ENCODE measurements around the gene CR1.
"Not testable (repeated sequence)": the region's sequence is repeated elsewhere in the genome, so short reads cannot be mapped to it uniquely, and the experiment has no call there.

CR1 gene

DNA sequence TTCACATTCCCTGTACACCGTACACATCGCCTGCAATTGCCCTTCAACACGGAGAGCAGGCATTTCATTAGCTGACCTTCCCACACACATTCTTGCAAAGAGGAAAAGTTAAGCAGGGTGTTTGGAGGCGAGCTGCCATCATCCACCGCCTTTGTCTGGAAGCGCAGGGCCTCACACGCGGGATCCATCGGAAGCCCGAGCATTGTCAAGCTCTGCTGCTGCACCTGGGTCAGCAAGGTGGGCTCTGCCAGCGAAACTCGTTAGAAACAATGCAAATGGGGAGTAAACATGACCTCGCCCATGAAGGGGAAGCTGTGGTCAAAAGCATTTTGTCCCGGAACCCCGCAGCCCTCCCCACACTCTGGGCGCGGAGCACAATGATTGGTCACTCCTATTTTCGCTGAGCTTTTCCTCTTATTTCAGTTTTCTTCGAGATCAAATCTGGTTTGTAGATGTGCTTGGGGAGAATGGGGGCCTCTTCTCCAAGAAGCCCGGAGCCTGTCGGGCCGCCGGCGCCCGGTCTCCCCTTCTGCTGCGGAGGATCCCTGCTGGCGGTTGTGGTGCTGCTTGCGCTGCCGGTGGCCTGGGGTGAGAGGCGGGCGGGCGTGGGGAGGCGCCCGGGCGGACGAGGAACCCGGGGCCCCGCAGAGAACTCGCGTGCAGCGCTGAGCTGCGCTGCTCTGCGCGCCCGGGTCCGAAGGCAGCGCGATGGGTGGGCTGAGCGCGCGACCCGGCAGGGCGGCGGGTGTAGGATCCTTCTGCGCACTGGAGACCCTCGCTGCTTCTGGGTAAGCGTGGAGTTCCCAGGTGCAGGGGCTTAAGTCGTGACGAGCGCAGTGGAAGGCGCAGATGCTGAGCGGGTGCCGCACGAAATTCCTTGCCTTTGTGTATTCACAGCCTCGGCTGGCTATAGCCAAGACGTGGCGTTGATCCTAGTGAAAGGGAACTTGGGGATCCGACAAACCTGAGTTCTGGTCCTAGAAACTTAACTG lies at the start of gene CR1:
Gene CR1, plus strand, starts transcription at position 357 of the 992 bp plus-strand sequence. Its CDS starts 111 bp downstream, at position 468.
- no peak for DNase-seq (ENCODE audit: low read depth, low spot score)

DNA sequence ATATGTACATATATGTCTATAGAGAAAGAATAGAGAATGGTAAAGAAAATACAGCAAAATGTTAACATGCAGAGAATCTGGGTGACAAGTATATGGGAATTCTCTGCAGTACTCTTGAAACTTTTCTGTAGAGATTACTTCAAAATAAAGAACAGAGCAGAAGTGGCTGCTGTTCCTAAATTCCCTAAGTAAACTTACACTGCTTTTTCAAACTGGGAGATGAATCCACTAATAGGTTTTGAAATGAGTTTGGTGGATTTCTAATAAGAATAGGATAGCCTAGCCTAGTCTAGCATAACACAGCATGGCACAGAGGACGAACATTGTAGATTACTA lies 42.3 kb upstream of the CR1 start:
- DNase-seq (ENCODE audit: low read depth, low spot score): no peak

DNA sequence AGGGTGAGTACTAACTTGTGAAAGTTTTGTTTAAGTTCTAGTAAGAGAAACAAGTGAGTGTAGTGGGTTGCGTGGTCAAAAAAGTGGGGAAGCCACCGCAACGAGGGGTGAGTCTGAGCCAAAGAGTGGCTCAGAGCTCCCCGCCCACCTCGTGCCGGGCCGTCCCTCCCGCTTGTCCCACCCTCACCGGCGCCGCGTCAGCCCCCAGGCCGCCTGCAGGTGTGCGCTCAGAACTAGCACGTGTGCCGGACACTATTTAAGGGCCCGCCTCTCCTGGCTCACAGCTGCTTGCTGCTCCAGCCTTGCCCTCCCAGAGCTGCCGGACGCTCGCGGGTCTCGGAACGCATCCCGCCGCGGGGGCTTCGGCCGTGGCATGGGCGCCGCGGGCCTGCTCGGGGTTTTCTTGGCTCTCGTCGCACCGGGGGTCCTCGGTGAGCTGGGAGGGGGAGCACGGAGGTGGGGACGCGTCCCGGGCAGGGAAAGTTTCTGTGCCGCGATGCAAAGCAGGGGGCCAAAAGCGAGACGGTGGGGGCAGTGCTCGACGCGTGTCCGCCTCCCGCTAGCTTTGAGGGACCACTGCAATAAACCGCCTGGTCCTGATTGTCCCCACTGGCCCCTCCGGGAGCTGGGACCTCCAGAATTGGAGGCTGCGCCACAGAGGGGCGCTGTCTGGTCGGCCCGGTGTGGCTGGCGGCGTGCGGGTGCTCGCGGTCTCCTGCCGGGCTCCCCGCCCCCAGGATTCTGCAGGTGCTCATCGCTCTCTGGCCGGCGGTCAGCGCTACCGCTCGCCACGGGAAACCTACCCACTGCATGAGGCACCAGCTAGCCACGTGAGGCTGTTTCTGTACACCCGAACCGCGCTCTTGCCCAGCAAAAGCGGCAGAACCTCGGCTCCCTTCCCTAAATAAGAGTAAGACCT lies 41.7 kb upstream of the CR1 start, which contains the start of gene CR2:
Gene CR2, plus strand, starts transcription at position 283 of the 919 bp plus-strand sequence. Its CDS starts 91 bp downstream, at position 374.
- peak; percentile 56 for DNase-seq (ENCODE audit: low read depth, low spot score)

DNA sequence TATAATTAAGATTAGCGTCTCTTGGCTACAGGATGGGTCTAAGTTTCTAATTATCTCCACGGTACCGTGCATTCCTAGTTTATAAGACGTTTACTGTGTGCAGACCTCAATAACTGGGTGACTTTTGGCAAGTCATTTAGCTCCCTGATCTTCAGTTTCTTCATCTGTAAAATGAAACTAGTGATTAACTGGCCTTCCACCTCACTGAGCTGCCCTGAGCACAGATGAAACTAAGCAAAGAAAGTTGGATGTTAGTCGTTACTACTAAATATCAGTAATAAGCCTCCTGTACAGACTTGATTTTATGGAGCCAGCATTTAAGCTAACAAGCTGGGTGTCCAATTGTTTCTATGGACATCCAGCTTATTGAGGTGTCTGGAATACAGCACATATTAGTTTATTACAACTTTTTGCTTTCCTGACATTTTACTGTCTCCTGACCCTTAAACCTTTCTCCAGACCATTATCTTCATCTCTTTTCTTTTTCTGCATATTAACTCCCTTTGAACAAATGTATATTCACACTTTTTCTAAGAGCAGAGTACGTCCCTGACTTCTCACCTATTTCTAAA lies 40.7 kb upstream of the CR1 start:
- no peak for DNase-seq (ENCODE audit: low read depth, low spot score)

DNA sequence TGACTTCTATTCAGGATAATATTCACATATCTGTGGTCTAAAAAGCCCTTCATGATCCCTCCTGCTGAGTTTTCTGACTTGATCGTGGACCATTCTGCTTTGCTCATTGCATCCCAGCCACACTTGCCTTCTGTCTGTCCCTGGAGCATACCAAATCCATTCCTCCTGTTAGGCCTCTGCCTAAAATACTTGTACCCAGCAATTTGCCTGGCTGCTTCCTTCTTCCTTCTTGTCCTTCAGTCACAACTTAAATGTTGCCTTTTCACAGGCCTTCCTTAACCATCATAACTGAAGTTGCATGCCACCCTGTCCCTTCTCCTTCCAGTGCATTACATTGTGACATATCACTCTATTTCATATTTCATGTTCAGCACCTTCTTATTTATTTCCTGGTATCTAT lies 37.5 kb upstream of the CR1 start:
- no peak for DNase-seq (ENCODE audit: low read depth, low spot score)

DNA sequence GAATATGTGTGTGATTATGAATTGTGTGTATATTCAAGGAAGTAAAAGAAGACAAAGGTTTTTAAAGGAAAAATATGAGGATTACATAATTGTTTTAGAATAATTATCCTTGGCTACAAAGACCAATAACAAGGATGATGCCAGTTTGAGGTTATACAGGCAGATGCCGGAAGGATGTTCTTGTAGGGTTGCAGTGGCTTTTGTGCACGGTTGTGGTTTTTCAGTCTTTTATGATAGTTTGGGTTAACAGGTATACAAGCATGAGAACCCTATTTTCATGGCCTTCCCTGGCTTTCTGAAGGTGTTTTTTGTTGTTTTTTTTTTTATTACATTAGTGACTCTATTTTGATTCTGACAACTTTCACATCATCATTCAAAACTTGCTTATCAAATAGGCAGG lies 36.9 kb upstream of the CR1 start:
- DNase-seq (ENCODE audit: low read depth, low spot score): no peak

DNA sequence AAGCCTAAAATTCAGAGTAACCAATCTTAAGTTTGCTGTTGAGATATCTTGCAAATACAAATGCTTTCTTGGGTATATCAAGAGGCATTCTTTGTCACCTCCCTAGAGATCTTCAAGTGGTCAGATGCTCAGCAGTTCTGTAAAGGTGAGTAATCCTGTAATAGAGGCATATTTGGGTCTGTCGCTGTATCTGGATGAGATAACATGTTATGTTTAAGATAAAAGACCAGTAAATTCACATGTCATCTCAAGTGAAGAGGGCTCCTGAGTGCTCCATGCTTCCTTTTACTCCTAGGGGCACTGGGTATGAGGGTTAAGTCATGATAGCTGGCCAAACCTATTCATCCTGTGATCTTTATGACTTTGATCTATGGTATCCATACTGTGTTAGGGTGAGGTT lies 34.3 kb upstream of the CR1 start:
- no peak for DNase-seq (ENCODE audit: low read depth, low spot score)

DNA sequence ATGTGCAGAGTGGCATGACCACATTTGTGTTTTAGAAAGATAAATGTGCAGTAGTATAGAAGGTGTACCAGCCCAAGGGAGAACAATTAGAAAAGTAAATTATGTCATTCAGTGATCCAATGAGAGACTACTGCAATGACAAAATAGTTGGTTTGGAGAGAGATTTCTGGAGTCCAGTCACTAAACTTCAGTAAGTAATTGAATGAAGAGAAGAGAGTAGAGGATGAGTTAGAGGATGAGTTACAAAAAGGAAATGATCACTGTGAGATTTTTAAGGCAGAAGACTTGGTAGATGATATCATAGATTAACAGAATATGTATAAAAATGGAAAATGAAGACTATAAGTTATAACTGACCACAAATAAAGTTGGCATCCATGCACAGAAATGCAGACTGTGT lies 33.4 kb upstream of the CR1 start:
- DNase-seq (ENCODE audit: low read depth, low spot score): no peak

DNA sequence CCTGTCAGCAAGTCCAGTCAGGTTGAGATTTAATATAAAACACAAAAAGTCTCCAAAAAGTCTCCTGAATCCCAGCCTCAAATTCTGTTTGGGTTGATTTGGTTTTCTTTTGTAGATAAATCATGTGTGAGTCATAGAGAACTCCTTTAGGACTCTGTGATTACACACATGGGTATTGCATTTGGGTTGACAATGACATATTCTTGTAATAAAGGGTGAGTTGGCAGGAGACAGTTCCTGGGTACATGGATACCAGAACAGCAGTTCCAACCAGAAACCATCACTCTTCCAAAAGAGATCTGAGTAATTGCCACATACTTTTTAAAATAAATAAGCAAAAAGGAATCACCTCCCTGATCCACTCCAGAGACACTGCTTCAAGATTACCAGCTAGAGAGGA lies 32.9 kb upstream of the CR1 start:
- DNase-seq (ENCODE audit: low read depth, low spot score): no peak

DNA sequence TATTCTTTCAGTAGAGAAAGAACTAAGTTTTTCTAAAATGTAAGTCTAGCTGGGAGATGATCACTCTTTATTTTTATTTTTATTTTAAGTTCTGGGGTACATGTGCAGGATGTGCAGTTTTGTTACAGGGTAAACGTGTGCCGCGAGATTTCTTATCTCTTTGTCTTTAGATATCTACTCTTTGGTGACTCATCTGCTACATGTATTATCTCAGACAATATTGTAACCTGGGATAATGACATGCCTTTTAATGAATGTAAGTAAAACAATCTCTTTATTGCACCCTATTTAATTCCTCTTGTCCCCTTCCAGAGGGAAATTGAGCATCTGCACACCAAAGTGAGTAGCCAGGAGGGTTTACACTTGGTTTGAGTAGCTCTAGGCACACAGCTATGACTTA lies 32.4 kb upstream of the CR1 start:
- no peak for DNase-seq (ENCODE audit: low read depth, low spot score)

DNA sequence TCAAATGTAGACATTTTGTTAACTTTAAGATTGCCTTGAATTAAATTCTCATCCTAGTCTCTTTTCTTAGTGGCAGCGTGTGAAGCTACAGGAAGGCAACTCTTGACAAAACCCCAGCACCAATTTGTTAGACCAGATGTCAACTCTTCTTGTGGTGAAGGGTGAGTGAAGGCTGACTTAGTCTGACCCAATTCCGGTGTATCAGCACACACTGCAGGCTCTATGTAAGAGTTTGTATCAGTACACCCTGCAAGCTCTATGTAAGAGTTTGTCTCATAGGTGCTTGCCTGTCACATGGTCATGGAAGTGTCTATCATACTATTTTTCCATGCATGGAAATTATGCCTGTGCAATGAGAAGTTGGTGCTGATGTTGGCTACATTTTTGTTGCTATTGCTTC lies 25.0 kb upstream of the CR1 start:
- DNase-seq (ENCODE audit: low read depth, low spot score): no peak

DNA sequence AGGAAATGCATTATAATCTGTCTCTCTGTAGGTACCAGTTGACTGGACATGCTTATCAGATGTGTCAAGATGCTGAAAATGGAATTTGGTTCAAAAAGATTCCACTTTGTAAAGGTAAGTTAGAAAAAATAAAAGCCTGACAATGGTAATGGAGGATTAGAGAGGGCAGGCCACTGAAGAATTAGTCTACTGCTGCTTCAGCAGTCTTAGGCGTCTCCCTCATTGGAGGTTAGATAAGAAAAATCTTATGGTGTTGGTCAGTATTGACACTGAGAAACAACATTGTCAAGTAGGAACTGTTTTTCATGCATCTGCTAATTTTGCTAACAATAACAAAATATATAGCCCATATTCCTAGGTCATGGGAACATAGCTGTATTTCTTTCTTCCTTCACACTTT lies 21.7 kb upstream of the CR1 start:
- DNase-seq (ENCODE audit: low read depth, low spot score): no peak

DNA sequence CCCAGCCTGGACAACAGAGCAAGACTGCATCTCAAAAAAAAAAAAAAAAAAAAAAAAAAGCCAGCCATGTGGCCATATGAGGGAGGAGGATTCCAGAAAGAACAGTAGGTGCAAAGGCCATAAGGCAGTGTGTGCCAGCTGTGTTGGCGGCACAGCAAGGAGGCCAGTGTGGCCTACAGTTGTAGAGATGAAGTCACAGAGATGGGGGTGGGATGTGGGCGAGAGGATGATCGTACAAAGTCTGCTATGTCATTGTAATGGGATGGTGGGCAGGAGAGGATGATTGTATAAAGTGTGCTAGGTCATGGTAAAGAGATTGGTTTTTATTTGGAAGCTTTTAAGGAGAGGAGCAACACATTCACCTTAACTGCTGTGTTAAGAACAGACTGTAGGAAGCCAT lies 9.8 kb upstream of the CR1 start:
- DNase-seq (ENCODE audit: low read depth, low spot score): no peak

DNA sequence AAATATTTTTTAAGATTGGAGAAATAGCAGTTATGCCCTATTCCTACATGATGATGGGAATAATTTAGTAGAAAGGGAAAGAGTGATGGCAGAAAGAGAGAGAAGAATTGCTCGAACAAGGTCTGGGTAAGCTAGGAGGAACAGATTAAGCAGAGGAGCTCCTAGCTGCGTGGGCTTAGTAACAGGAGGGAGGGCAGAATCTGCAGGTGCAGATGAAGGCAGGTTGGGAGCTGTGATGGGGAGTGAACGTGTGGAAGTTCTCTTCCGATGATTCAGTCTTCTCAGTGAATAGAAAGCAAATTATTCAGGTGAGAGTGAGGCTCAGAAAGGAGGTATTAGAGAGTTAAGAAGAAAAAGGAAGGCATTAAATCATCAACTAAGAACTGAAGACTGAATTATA lies 8.3 kb upstream of the CR1 start:
- no peak for DNase-seq (ENCODE audit: low read depth, low spot score)

DNA sequence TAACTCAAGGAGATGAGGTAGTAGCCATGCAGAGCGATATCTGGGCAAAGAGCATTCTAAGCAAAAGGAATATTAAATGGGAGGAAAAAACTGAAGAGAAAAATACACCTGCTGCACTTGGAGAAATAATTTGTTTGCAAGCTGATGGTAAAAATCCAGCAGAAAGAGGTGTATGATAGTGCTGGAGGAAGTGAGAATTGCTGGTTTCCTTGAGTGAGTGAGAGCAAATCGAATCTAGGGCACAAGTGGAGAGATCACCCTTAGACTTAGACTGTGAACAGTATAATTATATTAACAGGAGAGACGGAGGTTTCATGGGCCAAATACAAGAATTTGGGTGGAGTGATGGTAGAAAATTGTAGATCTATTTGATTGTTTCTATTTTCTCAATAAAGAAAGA lies 2.7 kb upstream of the CR1 start:
- no peak for DNase-seq (ENCODE audit: low read depth, low spot score)

DNA sequence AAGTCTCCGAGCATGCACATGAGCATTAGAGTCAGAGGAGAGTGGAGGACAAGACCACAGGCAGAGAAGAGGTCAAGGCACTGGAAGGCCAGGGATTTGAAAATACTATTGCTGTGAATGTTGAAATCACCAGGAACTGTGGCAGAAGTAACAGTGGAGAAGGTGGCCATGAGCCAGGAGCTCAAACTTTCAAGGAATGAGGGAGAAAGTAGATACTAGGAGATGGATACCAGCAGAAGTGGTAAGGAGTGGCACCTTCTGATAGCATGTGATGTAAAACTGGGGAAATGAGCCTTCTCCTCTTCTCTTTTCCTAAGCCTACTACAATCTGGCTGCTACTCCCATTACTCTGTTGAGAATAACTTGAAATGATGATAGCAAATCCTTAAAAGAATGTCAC lies 1.8 kb upstream of the CR1 start:
- no peak for DNase-seq (ENCODE audit: low read depth, low spot score)

DNA sequence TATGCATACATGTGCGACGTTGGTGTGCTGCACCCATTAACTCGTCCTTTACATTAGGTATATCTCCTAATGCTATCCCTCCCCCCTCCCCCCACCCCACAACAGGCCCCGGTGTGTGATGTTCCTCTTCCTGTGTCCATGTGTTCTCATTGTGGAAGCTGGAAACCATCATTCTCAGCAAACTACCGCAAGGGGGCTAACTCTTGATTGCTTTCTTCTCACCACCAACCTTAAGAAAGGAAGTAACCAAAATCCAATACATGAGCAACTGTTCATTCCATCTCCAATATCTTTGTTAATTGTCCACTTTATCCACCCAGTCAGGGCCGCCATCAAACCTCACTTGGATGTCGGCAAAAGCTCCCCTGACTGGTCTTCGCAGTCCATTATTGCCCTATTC lies 676 bp upstream of the CR1 start:
- not testable (repeated sequence) for DNase-seq (ENCODE audit: low read depth, low spot score)

DNA sequence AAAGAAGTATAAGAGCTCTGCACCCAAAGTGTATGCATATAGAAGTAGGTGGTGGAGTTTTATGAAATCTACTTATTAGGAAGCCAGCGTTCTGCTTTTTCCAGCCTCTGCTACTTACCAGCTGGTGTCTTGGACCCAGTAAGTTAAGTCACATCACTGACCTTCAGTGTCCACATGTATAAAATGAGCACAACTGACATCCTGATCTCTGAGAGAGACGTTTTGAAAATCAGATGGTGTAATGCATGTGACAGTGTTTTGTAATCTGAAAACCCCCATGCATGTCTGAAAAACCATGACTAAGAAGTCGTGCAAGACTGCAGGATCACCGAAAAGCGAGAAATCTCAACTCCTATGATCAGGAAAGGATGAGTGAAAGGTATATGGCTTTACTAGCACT lies 2.0 kb downstream of the CR1 start:
- DNase-seq (ENCODE audit: low read depth, low spot score): no peak

DNA sequence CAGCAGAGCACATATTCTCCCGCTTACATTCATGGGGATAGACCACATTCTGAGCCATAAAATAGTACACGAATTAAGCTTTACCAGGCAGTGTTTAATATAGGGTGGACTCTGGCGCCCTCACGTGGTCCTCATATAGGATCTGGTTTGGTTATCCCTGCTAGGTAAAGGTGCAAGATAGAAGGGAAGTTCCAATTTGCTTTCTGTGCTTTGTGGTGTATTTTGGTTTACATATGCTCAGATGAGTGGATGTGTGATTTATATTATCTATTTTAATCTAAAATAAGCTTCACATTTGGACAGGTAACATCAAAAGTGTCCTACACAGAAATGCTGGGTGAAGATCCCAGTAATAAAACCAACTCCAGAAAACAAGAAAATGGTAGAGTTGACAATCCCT lies 3.6 kb downstream of the CR1 start:
- DNase-seq (ENCODE audit: low read depth, low spot score): peak; percentile 49

DNA sequence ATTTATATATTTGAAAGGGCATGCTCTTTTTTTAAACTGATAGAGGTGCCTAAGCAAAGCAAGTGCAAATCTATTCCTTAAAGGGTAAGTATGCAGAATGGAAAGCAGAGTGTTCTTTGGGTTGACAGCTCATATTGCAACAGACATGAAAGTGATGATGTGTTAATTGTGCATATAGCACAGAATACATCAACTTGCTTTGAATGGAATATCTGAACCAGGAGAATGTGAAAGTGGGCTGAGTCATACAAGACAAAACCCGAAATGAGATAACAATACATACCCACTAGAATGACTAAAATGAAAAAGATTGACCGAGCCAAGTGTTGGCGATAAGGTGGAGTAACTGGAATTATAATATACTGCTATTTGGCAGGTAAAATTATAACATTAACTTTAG lies 4.3 kb downstream of the CR1 start:
- DNase-seq (ENCODE audit: low read depth, low spot score): no peak

DNA sequence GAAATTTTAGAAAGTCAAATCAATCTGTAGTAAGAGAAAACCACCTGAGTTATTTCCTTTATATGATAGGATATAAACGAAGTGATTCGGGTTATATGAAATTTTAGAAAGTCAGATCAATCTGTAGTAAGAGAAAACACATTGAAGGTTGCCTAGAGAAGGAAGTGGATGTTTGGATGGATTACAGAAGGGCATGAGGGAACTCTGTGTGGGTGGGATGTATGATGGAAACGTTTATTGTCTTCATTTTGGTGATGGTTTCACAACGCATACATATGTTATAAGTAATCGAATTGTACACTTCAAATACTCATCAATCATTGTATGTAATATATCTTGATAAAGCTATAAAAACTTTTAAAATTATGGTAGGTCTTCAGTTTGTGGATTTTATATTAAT lies 5.1 kb downstream of the CR1 start:
- no peak for DNase-seq (ENCODE audit: low read depth, low spot score)

DNA sequence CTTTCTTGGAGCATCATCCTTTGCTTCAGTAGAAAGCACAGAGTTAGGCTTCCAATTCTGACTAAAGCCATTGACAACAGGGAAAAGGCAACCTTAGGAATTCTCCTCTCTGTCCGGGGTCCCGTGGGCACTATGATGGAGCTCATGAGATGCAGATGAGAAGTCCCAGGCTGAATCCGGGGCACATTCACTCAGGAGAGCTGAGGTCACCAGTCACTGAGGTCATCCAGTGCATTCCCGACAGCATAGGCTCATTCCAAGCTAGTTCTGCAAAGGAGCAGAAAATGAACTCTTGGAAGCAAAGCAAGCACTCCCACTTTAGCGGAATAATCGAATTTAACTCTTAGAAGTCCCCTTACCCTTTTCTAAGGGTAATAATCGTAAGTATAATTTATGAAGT lies 6.8 kb downstream of the CR1 start:
- DNase-seq (ENCODE audit: low read depth, low spot score): no peak

Data from activated naive CD8-positive, alpha-beta T cell treated with anti-CD3 and anti-CD28 coated beads, Interleukin-2, amount 50 U/mL, for 16 hours (primary cell).